IPS-15b (cell line): ENCODE measurements around the gene CASKIN2.

ENCODE experiments used
- H3K27me3 ChIP-seq: one replicate; pipeline ENCODE4 v1.6.1; 2013; ENCODE audit warnings: low read length; ENCODE audit not compliant: control insufficient read depth, insufficient read depth
- H3K36me3 ChIP-seq: one replicate; pipeline ENCODE4 v1.6.1; 2013; ENCODE audit warnings: low read length; ENCODE audit not compliant: control insufficient read depth, insufficient read depth
- H3K4me1 ChIP-seq: one replicate; pipeline ENCODE4 v1.6.1; 2013; ENCODE audit warnings: mild to moderate bottlenecking, low read length; ENCODE audit not compliant: control insufficient read depth, insufficient read depth
- H3K4me3 ChIP-seq: one replicate; pipeline ENCODE4 v1.5.1; 2013; ENCODE audit warnings: low read depth, low read length
- H3K9ac ChIP-seq: one replicate; pipeline ENCODE4 v1.6.1; 2013; ENCODE audit warnings: low read depth, mild to moderate bottlenecking, low read length
- H3K9me3 ChIP-seq: one replicate; pipeline ENCODE4 v1.6.1; 2013; ENCODE audit warnings: mild to moderate bottlenecking, low read length; ENCODE audit not compliant: control insufficient read depth, insufficient read depth

CASKIN2 gene

DNA sequence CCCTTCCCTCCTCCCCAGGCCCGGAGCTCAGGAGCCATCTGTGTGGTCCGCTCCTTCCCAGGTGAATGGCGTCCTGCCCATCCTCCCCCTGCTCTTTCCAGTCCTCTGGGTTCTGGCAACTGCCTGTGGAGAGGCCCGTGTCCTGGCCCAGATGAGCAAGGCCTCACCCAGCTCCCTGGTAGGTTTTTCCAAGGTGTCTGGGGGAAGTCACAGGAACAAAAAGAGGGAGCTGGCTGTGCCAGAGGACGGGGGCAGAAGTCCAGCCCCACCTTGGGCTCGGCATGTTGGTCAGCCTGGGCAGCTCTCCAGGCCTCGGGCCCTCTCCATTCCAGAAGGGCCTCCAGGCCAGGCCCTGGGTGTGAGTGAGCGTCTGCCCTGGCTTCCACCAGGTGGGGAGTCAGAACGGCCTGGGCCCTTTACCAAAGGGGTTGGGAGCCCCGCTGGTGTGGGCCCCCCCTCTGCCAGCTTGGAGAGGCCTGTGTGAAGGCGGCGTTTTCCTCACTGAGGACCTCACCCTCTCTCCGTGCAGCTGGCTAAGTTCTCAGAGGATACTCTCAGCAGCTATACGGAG, 25.1 kb downstream of the CASKIN2 start:
- Histone ChIP-seq H3K4me1 (no peaks in the 10 kb centered on the region), H3K9me3 (no peaks in the 10 kb centered on the region), H3K36me3 (peaks cover 16% of the 10 kb centered on the region), H3K27me3 (no peaks in the 10 kb centered on the region), H3K4me3 (no peak overlapping the region), H3K9ac (no peak overlapping the region)

DNA sequence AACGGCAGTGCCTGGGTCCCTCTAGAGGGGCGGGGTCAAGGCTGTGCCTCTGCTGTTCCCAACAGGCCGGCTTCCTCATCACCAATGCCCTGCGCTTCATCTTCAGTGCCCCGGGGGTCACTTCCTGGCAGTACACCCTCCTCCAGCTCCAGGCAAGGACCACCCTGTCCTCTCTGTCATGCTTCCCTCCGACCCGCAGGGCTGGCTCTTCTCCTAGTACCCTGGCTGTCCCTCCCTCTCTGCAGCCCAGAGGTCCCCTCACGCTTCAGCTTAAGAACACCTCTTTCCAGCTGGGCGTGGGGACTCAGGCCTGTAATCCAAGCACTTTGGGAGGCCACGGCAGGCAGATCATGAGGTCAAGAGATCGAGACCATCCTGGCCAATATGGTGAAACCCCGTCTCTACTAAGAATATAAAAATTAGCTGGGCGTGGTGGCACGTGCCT, 25.8 kb downstream of the CASKIN2 start:
- Histone ChIP-seq H3K4me3 (no peak overlapping the region), H3K9ac (no peak overlapping the region), H3K27me3 (no peaks in the 10 kb centered on the region), H3K4me1 (no peaks in the 10 kb centered on the region), H3K36me3 (peaks cover 16% of the 10 kb centered on the region), H3K9me3 (no peaks in the 10 kb centered on the region)

DNA sequence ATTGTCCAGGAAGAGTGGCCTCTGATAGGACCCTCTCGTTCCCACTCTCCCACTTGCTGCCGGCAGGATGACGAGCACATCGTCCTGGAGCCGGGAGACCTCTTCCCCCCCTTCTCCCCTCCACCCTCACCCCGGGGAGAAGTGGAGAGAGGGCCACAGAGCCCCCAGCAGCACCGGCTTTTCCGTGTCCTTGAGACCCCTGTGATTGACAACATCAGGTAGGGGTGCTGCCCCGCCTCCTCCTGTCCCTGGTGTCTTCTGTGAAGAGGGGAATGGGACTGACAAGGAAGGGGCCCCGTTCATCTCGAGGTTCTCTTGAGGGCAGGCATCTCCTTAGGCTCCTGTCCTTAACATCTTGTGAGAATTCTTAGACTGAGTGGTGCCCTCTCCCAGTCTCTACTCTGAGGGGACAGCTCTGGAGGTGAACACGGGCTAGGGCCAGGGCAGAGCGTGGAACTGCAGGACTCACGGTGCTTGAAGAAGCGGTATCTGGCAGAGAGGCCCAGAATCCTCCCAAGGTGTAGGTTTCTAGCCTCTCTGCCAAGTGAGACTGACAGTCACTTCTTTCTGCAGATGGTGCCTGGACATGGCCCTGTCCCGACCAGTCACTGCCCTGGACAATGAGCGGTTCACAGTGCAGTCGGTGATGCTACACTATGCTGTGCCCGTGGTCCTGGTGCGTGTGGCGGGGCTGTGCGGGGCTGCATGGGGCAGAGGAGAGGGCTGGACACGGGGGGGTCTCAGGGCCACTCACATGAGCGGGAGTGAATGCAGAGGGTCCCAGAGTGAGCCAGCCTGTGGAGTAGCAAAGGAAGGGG, 26.4 kb downstream of the CASKIN2 start:
- peaks cover 12% of the 10 kb centered on the region for H3K36me3 ChIP-seq

DNA sequence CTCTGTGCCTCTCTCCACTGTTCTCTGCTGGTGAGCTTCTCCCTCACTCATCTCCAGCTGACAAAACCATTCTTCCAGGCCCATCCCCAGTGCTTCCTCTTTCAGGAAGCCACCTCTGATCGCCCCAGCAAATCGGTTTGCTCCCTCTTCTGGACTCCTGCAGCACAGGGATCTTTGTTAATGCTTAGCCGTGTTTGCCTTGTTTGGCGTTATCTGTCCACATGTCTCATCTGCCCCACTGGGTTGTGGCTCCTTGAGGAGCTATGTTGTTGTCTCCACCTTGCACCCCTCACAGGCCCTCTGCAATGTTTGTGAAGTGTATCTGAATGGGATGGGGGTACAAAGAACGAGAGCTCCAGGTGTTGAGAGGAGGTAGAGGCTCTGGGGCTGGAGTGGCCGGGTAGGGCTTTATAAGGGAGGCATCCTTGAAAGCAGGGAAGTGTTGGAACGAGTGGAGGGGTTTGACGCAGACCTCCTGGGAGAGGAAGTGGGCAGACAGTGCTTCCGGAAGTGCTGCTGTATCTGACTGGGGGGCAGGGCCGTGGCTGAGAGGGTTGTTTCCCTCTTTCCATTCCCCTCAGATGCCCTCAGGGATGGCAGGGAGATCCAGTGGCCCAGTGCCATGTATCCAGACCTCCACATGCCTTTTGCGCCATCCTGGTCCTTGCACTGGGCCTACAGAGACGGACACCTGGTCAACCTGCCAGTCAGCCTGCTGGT, 27.8 kb downstream of the CASKIN2 start:
- no peaks in the 10 kb centered on the region for H3K27me3 ChIP-seq
- no peak overlapping the region for H3K9ac ChIP-seq
- no peaks in the 10 kb centered on the region for H3K4me1 ChIP-seq
- no peak overlapping the region for H3K4me3 ChIP-seq
- no peaks in the 10 kb centered on the region for H3K9me3 ChIP-seq
- H3K36me3 ChIP-seq = peaks cover 5% of the 10 kb centered on the region

More for the DNA sequence above, 26.4 kb downstream of the CASKIN2 start:
- H3K4me1 ChIP-seq = no peaks in the 10 kb centered on the region
- no peak overlapping the region for H3K9ac ChIP-seq
- H3K4me3 ChIP-seq = no peak overlapping the region
- no peaks in the 10 kb centered on the region for H3K27me3 ChIP-seq
- no peaks in the 10 kb centered on the region for H3K9me3 ChIP-seq

DNA sequence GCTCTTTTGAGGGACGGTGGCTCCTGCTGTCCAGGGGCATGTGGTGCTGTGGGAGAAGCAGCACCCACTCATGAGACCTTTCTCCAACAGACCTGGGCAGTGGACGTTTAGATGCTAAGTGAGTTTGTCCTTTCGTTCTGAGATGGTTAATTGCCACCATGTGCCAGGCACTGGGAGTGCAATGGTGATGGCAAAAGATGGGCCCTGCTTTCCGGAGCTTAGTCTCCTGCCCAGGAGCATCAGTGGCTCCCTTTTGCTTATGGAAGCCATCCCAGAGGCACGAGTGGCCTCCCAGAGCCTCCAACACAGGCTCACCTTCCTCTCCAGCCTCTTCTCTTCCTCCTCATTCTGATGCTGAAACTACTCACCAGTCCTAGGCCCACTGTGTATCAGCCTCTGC, 28.4 kb downstream of the CASKIN2 start:
- no peak overlapping the region for H3K4me3 ChIP-seq
- no peaks in the 10 kb centered on the region for H3K36me3 ChIP-seq
- no peaks in the 10 kb centered on the region for H3K4me1 ChIP-seq
- H3K9me3 ChIP-seq = no peaks in the 10 kb centered on the region
- no peaks in the 10 kb centered on the region for H3K27me3 ChIP-seq
- no peak overlapping the region for H3K9ac ChIP-seq

DNA sequence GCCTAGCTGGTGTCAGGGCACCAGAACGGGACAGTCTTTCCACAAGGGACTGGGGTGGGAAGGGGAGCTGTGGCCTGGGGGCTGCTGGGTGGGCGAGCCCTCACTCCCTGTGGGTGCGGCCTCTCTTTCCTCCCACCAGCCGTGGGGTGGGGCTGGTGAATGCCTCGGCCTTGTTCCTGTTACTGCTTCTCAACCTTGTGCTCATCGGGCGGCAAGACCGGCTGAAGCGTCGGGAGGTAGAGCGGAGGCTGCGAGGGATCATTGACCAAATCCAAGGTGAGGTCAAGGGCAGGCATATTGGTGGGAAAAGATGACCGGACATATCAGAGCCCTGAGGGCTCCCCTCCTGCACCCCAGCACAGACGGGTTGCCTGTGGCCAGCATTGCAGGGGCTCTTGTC, 29.2 kb downstream of the CASKIN2 start:
- Histone ChIP-seq H3K9ac (no peak overlapping the region), H3K27me3 (no peaks in the 10 kb centered on the region), H3K4me1 (no peaks in the 10 kb centered on the region), H3K9me3 (no peaks in the 10 kb centered on the region), H3K36me3 (no peaks in the 10 kb centered on the region), H3K4me3 (no peak overlapping the region)

DNA sequence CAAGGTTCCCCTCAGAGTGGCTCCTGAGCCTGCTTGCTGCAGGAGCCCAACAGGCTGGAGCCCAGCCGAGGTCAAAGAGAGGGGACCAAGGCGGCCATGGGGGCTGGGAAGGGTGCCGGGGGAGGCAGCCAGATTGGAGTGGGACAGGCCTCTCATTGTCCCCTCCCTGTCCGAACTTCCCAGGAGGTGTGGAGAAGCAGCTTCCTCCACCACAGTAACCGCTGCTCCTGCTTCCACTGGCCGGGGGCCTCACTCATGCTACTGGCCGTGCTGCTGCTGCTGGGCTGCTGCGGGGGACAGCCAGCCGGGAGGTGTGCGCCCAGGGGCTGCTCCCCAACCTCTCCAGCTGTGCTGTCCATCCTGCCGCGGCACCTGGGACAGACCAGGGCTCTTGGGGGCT, 29.6 kb downstream of the CASKIN2 start:
- Histone ChIP-seq H3K4me3 (no peak overlapping the region), H3K4me1 (no peaks in the 10 kb centered on the region), H3K36me3 (no peaks in the 10 kb centered on the region), H3K27me3 (no peaks in the 10 kb centered on the region), H3K9ac (no peak overlapping the region), H3K9me3 (no peaks in the 10 kb centered on the region)

DNA sequence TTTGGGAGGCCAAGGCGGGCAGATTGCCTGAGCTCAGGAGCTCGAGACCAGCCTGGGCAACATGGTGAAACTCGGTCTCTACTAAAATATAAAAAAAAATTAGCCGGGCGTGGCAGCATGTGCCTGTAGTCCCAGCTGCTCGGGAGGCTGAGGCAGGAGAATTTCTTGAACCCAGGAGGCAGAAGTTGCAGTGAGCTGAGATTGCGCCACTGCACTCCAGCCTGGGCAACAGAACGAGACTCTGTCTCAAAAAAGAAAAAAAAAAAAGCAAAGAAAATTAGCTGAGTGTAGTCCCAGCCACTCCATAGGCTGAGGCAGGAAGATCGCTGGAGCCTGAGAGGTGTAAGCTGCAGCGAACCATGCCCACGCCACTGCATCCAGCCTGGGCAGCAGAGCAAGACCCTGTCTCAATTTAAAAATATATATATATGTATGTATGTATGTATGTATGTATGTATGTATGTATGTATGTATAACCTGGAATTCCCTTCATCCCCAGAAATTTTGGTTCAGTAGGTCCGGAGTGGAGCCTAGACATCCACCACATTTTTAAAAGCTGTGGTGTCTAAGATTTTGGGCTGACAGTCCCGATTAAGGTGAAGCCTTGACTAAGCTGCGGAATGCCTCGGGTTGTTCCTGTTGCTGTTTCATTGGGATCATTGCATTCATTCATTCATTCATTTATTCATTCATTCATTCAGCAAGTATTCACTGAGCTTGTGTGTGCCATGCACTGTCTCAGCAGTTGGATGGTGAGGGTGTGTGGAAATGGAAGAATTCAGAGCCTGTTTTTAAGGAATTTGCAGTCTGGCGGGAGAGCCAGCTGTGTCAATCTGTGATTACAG, 33.0 kb downstream of the CASKIN2 start:
- H3K27me3 ChIP-seq = no peaks in the 10 kb centered on the region
- H3K36me3 ChIP-seq = no peaks in the 10 kb centered on the region
- peaks cover 5% of the 10 kb centered on the region for H3K4me1 ChIP-seq
- H3K9me3 ChIP-seq = no peaks in the 10 kb centered on the region
- H3K4me3 ChIP-seq = no peak overlapping the region
- H3K9ac ChIP-seq = no peak overlapping the region

DNA sequence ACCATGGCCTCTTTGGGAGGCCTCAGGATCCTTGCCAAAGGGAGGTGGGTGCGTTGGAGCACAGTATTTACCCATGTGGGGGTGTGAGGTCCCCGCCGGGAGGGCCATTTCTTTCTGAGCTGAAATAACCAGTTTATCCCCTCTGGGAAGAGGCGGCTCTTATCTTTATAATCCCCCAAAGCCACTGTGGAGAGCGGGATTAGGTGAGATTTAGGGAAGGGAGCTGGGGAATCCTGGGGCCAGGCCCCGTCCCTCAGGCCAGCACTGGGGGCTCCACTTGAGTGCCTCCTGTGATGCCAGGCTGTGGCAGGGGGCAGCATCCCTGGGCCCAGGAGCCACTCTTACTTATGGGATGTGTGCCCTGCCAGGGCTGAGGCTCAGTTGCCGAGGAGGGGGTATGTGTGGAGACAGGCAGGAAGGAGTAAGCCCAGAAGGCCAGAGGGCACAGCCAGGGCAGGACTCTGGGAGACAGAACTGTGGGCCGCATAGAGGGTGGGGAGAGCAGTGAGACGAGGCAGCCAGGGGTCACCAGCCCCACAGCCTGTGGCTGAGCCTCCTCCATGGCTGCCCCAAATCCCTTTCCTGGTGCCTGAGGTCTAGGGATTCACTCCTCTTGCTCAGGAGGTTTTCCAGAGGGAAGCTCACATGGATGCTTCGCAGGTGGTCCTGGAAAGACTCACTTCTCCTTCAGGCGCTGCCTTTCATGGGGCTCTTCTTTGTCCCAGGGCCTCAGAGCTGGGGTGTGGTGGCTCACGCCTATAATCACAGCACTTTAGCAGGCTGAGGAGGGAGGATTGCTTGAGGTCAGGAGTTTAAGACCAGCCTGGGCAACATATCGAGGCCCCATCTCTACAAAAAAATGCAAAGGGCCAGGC, 33.9 kb downstream of the CASKIN2 start:
- Histone ChIP-seq H3K36me3 (no peaks in the 10 kb centered on the region), H3K27me3 (no peaks in the 10 kb centered on the region), H3K4me1 (peaks cover 5% of the 10 kb centered on the region), H3K4me3 (no peak overlapping the region), H3K9ac (peak overlapping the region; percentile 24), H3K9me3 (no peaks in the 10 kb centered on the region)

DNA sequence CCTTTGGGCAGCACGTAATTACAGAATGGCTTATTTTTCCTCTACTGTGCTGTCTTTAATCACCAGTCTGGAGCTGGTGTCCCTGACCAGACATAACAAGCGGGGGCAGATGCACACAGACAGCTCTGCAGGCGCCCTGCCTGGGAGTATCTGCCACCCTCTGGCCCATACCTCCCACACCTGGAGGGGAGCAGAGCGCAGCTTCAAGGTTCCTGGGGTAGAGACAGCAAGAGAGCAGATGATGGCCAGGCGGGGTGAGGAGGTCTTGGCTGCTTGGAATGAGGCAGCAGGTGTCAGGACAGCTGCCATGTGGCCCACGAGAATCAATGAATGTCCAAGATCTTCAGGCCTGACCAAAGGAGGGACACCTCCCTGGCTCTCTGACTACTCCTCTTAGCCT, 35.1 kb downstream of the CASKIN2 start:
- no peaks in the 10 kb centered on the region for H3K27me3 ChIP-seq
- H3K9me3 ChIP-seq = no peaks in the 10 kb centered on the region
- H3K9ac ChIP-seq = no peak overlapping the region
- H3K4me3 ChIP-seq = no peak overlapping the region
- H3K36me3 ChIP-seq = no peaks in the 10 kb centered on the region
- H3K4me1 ChIP-seq = peaks cover 5% of the 10 kb centered on the region

DNA sequence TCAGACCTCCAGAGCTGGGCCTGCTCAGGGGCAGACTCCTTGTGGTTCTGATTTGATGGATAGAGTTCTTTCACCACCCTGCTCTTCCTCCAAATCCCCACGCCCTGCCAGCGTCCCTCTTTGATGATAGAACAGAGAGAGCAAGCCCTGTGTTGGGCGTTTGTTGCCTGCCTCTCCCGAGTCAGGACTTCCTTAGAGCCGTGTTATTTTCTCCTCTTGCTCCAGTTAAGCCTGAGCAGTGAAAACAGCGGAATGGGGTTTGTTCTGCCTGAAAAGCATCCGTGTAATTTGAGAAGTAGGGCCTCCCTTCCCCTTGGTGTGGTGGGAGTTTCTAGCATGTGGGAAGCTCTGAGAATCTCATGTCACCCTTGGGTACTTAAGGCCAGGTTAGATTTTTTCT, 36.8 kb downstream of the CASKIN2 start:
- peaks cover 5% of the 10 kb centered on the region for H3K4me1 ChIP-seq
- H3K9ac ChIP-seq = no peak overlapping the region
- no peak overlapping the region for H3K4me3 ChIP-seq

More for the DNA sequence above, 36.8 kb downstream of the CASKIN2 start:
- no peaks in the 10 kb centered on the region for H3K36me3 ChIP-seq
- H3K9me3 ChIP-seq = no peaks in the 10 kb centered on the region
- H3K27me3 ChIP-seq = no peaks in the 10 kb centered on the region
